GM18868 (cell line): Measurements from ENCODE around the gene MUC3A.

Experiments used
- ATAC-seq: cut with Tn5 transposase; IDR thresholded peaks from one replicate; pipeline ENCODE4 v1.9.1; 2021; ENCODE audit warnings: mild to moderate bottlenecking, moderate library complexity; ENCODE audit not compliant: unreplicated experiment

MUC3A gene

DNA sequence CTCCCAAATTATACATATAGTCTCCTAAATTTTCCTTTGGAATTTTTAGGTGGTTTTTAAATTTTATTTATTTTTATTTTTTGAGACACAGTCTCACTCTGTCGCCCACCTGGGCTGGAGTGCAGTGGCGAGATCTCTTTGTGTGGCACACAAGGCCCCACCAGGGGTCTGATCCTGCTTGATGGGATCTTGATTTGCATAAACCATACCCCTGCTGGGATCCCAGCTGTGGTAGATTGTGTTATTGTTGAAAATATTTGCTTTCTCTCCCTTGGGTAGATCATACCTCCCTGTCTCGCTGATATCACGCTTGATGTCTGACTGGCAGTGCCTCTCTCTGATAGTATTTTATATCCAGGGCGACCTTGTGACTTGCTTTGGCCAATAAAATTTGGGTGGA lies 5.6 kb upstream of the MUC3A start:
- no peak for ATAC-seq

DNA sequence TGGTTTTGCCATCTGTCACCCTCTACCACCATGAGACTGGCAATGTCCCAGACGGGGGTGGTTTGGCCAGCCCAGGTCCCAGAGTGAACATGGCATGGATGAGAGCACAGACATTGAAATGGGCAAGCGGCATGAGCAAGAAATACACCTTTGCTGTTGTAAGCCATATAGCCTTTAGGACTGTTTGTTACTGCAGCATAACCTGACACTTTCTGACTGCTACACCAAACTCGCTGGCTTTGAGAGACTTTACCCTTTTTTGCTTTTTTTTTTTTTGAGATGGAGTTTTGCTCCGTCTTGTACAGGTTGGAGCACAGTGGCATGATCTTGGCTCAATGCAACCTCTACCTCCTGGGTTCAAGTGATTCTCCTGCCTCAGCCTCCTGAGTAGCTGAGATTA lies 5.2 kb upstream of the MUC3A start:
- no peak for ATAC-seq

GRCh38 chr7:100946111-100946510 lies 3.2 kb upstream of the MUC3A start:
- ATAC-seq = no peak

GRCh38 chr7:100946766-100947365 lies 2.5 kb upstream of the MUC3A start:
- no peak for ATAC-seq

GRCh38 chr7:100947792-100948191 lies 1.5 kb upstream of the MUC3A start:
- ATAC-seq = no peak

DNA sequence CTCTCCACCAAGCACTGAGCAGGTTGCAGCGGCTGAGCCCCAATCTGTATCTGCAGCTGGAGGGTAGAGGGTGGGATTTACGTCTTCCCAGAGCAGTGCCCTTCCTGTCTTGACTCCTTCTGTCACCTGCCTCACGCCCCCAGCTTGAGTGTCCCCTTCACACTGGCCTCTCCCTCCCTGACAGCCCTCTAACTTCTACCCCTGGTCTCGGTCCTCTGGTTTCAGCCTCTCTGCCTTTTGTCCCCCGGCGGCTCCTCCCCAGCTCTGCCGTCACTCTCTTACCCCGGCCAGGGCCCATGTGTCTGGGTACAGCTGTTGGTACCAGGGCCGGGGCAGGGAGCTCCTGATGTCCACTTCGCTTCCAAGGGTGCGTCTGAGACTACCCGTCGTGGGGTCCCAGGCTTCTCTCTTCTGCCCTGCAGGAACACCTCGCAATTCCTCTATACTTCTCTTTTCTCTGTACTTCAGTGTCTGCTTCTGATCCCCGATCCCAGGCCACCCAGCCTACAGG lies 654 bp downstream of the MUC3A start:
- no peak for ATAC-seq

DNA sequence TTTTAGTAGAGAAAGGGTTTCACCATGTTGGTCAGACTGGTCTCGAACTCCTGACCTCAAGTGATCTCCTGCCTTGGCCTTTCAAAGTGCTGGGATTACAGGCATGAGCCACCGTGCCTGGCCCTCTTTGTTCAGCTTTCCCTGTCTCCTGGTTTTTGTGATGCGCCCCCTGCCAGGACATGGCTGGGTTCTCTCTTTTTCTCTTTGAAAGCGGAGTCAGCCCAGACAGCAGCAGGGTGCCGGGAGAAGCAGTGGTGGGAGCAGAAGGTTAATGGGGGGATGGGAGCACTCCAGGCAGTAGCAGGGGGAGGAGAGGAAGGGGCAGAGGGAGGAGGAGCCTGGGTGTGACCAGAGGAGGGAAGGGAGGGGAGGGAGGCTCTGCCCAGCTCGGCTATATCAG lies 1.8 kb downstream of the MUC3A start:
- no peak for ATAC-seq

GRCh38 chr7:100951888-100952560 lies 2.7 kb downstream of the MUC3A start:
- ATAC-seq = no peak

- ATAC-seq = no peak
Measured at GRCh38 chr7:100952641-100953040, 3.3 kb downstream of the MUC3A start.

GRCh38 chr7:100957832-100958421 lies 8.6 kb downstream of the MUC3A start:
- ATAC-seq = no peak

DNA sequence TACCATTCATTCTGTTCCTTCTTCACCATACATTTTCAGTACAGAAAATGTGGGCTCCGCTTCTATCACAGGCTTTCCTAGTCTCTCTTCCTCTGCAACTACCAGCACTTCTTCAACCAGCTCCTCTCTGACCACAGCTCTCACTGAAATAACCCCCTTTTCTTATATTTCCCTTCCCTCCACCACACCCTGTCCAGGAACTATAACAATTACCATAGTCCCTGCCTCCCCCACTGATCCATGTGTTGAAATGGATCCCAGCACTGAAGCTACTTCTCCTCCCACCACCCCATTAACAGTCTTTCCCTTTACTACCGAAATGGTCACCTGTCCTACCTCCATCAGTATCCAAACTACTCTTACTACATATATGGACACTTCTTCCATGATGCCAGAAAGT lies 10.6 kb downstream of the MUC3A start:
- ATAC-seq = no peak

DNA sequence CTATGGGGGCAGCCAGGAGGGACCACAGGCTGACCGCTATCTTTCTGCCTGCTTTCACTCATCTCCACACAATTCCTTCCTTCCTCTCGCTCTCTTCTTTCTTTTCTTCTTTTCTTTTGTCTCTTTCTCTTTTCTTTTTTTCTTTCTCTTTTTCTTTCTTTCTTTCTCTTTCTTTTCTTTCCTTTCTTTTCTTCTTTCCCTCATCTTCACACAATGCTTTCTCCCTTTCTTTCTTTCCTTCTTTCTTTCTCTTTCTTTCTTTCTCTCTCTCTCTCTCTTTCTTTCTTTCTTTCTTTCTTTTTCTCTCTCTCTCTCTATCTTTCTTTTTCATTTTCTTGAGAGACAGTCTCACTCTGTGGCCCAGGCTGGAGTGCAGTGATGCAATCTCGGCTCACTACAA lies 13.2 kb downstream of the MUC3A start:
- ATAC-seq = no peak

DNA sequence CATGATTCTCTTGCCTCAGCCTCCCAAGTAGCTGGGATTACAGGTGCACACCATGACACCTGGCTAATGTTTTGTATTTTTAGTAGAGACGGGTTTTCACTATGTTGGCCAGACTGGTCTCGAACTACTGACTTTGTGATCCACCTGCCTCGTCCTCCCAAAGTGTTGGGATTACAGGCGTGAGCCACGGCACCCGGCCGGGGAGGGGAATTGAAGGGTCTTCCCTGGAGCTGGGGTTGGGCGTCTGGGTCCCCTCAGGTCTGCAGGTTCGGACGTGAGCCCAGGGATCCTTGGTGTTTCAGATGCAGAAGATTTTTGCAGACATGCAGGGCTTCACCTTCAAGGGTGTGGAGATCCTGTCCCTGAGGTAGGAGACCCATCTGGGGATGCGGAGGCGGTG lies 14.1 kb downstream of the MUC3A start:
- ATAC-seq = no peak

GRCh38 chr7:100963874-100964273 lies 14.5 kb downstream of the MUC3A start:
- no peak for ATAC-seq

GRCh38 chr7:100964630-100965029 lies 15.3 kb downstream of the MUC3A start:
- ATAC-seq = no peak

DNA sequence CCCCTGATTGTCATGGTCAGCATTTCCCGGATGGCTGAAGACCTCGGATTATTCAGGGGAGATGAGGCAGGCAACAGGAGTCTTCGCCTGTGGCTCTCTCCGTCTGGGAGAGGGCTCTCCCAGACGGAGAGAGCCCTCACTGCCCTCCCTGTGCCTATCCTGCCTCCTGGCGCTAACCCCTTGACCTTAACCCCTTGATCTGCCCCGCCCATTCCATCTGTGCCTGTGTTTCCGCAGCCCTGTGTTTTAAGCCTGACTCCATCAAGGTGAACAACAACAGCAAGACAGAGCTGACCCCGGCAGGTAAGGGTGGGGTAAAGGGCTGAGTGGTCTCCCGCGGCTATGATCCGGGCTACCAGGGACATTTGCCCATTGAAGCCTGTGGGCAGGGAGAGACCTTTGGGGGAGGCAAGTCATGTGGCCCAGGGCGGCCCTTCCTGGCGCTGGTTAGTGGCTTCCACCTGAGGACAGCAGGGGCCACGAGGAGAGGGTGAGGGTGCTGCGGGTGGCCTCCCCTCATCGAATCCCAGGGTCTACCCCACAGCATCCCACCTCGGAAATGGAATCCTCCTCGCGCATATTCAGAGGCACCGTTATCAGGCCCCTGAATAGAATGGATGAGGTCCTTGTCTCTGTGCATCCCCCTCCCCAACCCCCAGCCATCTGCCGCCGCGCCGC lies 15.8 kb downstream of the MUC3A start:
- no peak for ATAC-seq

DNA sequence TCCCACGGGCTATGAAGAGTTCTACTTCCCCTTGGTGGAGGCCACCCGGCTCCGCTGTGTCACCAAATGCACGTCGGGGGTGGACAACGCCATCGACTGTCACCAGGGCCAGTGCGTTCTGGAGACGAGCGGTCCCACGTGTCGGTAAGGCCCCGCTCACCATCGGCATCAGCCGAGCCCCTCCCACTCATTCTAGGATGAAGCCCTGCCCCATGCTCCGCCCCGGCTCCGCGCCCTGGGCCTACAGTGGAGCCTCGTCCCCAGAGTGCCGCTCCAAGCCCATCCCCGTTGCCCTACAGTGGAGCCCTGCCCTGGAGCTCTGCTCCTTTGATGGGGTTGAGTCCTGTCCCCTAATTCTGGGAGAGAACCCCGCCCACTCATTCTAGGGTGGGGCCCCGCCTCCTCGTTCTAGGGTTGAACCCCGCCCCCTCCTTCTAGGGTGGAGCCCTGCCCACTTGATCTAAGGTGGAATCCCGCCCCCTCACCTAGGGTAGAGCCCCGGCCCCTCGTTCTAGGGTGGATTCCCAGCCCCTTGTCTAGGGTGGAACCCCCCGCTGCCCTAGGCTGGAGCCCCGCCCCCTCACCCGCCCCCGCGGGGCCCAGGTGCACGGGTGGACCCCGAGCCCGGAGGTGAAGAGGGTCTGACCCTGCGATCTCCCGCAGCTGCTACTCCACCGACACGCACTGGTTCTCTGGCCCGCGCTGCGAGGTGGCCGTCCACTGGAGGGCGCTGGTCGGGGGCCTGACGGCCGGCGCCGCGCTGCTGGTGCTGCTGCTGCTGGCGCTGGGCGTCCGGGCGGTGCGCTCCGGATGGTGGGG lies 16.6 kb downstream of the MUC3A start:
- peak; percentile 63 for ATAC-seq

DNA sequence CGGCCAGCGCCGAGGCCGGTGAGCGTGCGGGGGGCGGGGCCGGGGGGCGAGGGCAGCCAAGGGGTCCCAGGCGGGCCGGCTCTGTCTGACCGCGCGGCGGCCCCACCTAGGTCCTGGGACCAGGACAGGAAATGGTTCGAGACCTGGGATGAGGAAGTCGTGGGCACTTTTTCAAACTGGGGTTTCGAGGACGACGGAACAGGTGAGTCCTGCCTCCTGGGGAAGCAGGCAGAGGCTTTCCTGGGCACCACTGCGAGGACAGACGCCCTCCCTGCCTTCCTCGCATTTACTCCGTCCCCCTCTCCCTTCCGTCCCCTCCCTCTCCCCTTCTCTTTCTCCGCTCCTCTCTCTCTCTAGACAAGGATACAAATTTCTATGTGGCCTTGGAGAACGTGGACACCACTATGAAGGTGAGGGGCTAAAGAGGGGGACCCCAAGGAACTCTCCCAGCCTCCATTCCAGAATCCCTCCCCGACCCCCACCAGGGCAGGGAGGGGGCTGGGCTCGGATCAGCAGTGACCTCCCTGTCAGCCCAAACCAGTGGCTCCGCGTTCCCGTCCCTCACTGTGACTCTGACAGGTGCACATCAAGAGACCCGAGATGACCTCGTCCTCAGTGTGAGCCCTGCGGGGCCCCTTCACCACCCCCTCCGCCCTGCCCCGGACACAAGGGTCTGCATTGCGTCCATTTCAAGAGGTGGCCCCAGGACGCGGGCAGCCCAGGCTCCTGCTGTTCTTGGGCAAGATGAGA lies 17.4 kb downstream of the MUC3A start:
- ATAC-seq = peak; percentile 15

- ATAC-seq = no peak
Measured at GRCh38 chr7:100967292-100967863, 18.0 kb downstream of the MUC3A start.

DNA sequence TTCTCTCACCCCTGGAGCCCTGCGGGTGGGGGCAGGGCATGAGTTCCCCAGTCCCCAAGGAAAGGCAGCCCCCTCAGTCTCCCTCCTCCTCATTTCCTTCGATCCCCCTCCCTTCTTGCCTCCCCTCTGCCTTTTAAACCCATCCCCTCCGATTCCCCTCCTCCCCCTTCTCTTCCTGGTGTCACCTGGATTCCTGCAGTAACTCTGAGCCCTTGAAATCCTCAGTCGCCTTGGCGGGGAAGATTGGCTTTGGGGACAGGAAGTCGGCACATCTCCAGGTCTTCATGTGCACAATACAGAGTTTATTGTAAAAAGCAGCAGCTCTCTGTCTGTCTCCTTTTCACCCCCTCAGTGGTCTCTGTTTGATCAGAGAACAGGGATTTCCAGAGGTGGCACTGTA lies 18.7 kb downstream of the MUC3A start:
- ATAC-seq = no peak
